Measurements from ENCODE around the gene SAMHD1.
A peak's percentile ranks its signal among the peaks of the same experiment; 100 is the strongest.
"Not testable (repeated sequence)": the region's sequence is repeated elsewhere in the genome, so short reads cannot be mapped to it uniquely, and the experiment has no call there.

SAMHD1 gene

GRCh38 chr20:36950414-36951197 is 902 bp downstream of the SAMHD1 start:
- TF ChIP-seq, protein P1, sequence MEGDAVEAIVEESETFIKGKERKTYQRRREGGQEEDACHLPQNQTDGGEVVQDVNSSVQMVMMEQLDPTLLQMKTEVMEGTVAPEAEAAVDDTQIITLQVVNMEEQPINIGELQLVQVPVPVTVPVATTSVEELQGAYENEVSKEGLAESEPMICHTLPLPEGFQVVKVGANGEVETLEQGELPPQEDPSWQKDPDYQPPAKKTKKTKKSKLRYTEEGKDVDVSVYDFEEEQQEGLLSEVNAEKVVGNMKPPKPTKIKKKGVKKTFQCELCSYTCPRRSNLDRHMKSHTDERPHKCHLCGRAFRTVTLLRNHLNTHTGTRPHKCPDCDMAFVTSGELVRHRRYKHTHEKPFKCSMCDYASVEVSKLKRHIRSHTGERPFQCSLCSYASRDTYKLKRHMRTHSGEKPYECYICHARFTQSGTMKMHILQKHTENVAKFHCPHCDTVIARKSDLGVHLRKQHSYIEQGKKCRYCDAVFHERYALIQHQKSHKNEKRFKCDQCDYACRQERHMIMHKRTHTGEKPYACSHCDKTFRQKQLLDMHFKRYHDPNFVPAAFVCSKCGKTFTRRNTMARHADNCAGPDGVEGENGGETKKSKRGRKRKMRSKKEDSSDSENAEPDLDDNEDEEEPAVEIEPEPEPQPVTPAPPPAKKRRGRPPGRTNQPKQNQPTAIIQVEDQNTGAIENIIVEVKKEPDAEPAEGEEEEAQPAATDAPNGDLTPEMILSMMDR (IDR thresholded peaks at IDR 0.05; ENCODE audit: low read depth, low read length): no peak
- DNase-seq (ENCODE audit: extremely low read depth, low read depth): no peak

DNA sequence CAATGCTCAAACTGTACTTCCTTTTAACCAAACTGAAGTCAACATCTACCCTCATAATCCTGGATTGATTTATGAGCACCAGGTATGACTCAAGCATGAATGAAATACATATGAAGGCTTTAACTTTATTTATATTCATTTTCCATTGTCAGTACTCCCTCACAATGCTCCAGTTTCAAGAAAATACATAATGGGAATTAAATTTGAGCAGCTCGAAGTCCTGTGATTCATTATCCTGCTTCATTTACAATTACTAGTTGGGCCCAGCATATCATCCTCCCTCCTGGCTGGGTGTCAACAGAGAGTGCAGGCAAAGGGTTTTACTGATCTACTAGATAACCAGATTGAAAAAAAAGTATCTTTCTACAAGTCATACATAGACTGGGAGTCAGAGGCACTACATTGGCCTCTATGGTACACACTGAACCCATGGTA is 10.1 kb downstream of the SAMHD1 start:
- TF ChIP-seq, protein P1 (IDR thresholded peaks at IDR 0.05; ENCODE audit: low read depth, low read length): no peak
- no peak for DNase-seq (ENCODE audit: extremely low read depth, low read depth)

DNA sequence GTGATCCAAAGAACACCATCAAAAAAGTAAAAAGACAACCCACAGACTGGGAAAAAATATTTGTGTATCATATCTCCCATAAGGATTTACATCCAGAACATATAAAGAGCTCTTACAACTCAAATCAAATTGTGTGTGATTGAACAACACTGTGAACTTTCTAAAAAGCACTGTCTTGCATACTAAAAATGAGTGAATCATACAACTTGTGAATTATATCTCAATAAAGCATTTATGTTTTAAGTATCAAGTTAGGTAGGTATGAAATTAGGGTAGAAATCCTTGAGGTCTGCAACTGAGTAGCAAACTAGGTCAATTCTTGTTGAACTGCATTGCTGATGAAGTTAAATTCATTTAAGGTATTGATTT is 14.1 kb downstream of the SAMHD1 start:
- no peak for DNase-seq (ENCODE audit: extremely low read depth, low read depth)
- TF ChIP-seq, protein P1 (IDR thresholded peaks at IDR 0.05; ENCODE audit: low read depth, low read length): no peak

DNA sequence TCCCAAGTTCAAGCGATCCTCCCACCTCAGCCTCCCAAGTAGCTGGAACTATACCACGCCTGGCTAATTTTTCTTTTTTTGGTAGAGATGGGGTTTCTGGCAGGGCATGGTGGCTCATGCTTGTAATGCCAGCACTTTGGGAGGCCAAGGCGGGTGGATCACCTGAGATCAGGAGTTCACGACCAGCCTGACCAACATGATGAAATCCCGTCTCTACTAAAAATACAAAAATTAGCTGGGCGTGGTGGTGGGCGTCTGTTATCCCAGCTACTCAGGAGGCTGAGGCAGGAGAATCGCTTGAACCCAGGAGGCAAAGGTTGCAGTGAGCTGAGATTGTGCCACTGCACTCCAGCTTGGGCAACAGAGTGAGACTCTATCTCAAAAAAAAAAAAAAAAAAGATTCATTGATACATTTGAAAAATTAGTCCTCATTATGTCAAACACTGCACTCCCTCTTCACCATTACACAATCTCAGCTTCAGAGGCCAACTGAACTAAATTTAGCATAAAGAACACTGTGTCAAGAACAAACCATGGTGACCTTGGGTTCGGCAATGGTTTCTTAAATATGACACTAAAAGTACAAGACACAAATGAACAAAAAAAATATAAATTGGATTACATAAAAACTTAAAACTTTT is 14.6 kb downstream of the SAMHD1 start:
- not testable (repeated sequence) for DNase-seq (ENCODE audit: extremely low read depth, low read depth)

- DNase-seq (ENCODE audit: extremely low read depth, low read depth): no peak
- TF ChIP-seq, protein P1 (IDR thresholded peaks at IDR 0.05; ENCODE audit: low read depth, low read length): no peak
These were observed 15.2 kb downstream of the SAMHD1 start for GRCh38 chr20:36936341-36936740.

DNA sequence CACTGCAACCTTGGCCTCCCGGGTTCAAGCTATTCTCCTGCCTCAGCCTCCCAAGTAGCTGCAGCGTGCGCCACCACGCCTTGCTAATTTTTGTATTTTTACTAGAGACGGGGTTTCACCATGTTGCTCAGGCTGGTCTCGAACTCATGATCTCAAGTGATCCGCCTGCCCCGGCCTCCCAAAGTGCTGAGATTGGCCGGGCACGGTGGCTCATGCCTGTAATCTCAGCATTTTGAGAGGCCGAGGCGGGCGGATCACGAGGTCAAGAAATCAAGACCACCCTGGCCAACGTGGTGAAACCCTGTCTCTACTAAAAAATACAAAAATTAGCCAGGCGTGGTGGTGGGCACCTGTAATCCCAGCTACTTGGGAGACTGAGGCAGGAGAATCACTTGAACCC is 17.9 kb downstream of the SAMHD1 start:
- not testable (repeated sequence) for DNase-seq (ENCODE audit: extremely low read depth, low read depth)

- TF ChIP-seq, protein P1 (IDR thresholded peaks at IDR 0.05; ENCODE audit: low read depth, low read length): no peak
- DNase-seq (ENCODE audit: extremely low read depth, low read depth): peak; percentile 46
These were observed 18.8 kb downstream of the SAMHD1 start for GRCh38 chr20:36932476-36933426.

DNA sequence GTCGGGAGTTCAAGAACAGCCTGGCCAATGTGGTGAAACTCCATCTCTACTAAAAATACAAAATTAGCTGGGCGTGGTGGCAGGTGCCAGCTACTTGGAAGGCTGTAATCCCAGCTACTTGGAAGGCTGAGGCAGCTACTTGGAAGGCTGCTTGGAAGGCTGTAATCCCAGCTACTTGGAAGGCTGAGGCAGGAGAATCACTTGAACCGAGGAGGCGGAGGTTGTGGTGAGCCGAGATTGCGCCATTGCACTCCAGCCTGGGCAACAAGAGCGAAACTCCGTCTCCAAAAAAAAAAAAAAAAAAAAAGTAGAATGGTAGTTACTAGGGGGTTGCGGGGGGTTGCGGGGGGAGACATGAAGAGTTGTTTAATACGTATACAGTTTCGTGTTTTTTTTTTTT is 19.4 kb downstream of the SAMHD1 start:
- not testable (repeated sequence) for DNase-seq (ENCODE audit: extremely low read depth, low read depth)
